Measurements from ENCODE around the gene COPS4.

- TF ChIP-seq CTCF (conservative IDR thresholded peaks at IDR 0.05; ENCODE audit: low read length), result no peak
- TF ChIP-seq EZH2phosphoT487 (IDR thresholded peaks at IDR 0.05; ENCODE audit: borderline replicate concordance), result no peak
Measured at GRCh38 chr4:83019794-83020494, 15.0 kb upstream of the COPS4 start.

Measured in Loucy (cell line).